Measurements from ENCODE around the gene HEATR5A.
"Not testable (repeated sequence)": the region's sequence is repeated elsewhere in the genome, so short reads cannot be mapped to it uniquely, and the experiment has no call there.

Gene HEATR5A

GRCh38 chr14:31326111-31326510 lies 94.2 kb downstream of the HEATR5A start:
- peak; percentile 16 for DNase-seq (ENCODE audit: low spot score)

- no peak for DNase-seq (ENCODE audit: low spot score)
Observed at GRCh38 chr14:31323419-31323818, 96.9 kb downstream of the HEATR5A start.

GRCh38 chr14:31320922-31321766 lies 99.2 kb downstream of the HEATR5A start:
- no peak for DNase-seq (ENCODE audit: low spot score)

GRCh38 chr14:31320216-31320615 lies 100.1 kb downstream of the HEATR5A start:
- no peak for DNase-seq (ENCODE audit: low spot score)

- no peak for DNase-seq (ENCODE audit: low spot score)
Observed at GRCh38 chr14:31319701-31320100, 100.6 kb downstream of the HEATR5A start.

- DNase-seq (ENCODE audit: low spot score), result no peak
Observed at GRCh38 chr14:31312934-31313333, 107.4 kb downstream of the HEATR5A start.

GRCh38 chr14:31312370-31312769 lies 108.0 kb downstream of the HEATR5A start:
- not testable (repeated sequence) for DNase-seq (ENCODE audit: low spot score)

GRCh38 chr14:31307618-31308017 lies 112.7 kb downstream of the HEATR5A start:
- DNase-seq (ENCODE audit: low spot score), result no peak

GRCh38 chr14:31307198-31307597 lies 113.2 kb downstream of the HEATR5A start:
- no peak for DNase-seq (ENCODE audit: low spot score)

- DNase-seq (ENCODE audit: low spot score), result no peak
Observed at GRCh38 chr14:31303654-31304053, 116.7 kb downstream of the HEATR5A start.

- DNase-seq (ENCODE audit: low spot score), result no peak
Observed at GRCh38 chr14:31300883-31301282, 119.5 kb downstream of the HEATR5A start.

- no peak for DNase-seq (ENCODE audit: low spot score)
Observed at GRCh38 chr14:31300296-31300695, 120.1 kb downstream of the HEATR5A start.

- no peak for DNase-seq (ENCODE audit: low spot score)
Observed at GRCh38 chr14:31297701-31298344, 122.5 kb downstream of the HEATR5A start.

- DNase-seq (ENCODE audit: low spot score), result no peak
Observed at GRCh38 chr14:31297112-31297511, 123.2 kb downstream of the HEATR5A start.

GRCh38 chr14:31294746-31295405 lies 125.5 kb downstream of the HEATR5A start:
- DNase-seq (ENCODE audit: low spot score), result no peak

- DNase-seq (ENCODE audit: low spot score), result no peak
Observed at GRCh38 chr14:31292937-31293616, 127.3 kb downstream of the HEATR5A start.

- DNase-seq (ENCODE audit: low spot score), result no peak
Observed at GRCh38 chr14:31291210-31291609, 129.1 kb downstream of the HEATR5A start.

GRCh38 chr14:31287294-31287972 lies 132.9 kb downstream of the HEATR5A start:
- no peak for DNase-seq (ENCODE audit: low spot score)

- DNase-seq (ENCODE audit: low spot score), result no peak
Observed at GRCh38 chr14:31286456-31287293, 133.7 kb downstream of the HEATR5A start.

- DNase-seq (ENCODE audit: low spot score), result no peak
Observed at GRCh38 chr14:31283578-31284252, 136.6 kb downstream of the HEATR5A start.

Measured in CD4-positive, alpha-beta T cell treated with Interleukin-15 for 4 hours (primary cell).